Measurements from ENCODE around the gene CLHC1. TPM values are rescaled to one million over a fixed set of nuclear protein-coding genes. Genes with fewer than 3 reads are reported as not detected.

Gene CLHC1
- total and polyA plus RNA-seq, 2 donors (not counting 1 experiment from before 2014, with no cell fraction given), result 2.0 to 12.8 TPM

GRCh38 chr2:55162284-55163006, 69.6 kb downstream of the CLHC1 start:
- Mint-ChIP-seq H3K9me3 (ENCODE audit: insufficient read depth) (no peaks in the 10 kb centered on the region), H3K27me3 (peaks cover 3% of the 10 kb centered on the region), H3K27ac (no peak overlapping the region), H3K4me3 (no peak overlapping the region), H3K4me1 (peaks cover 12% of the 10 kb centered on the region)
- H3K4me2 ChIP-seq (replicated peaks; ENCODE audit: low read depth, low read length, poor library complexity, severe bottlenecking), result no peak overlapping the region
- no peaks in the 10 kb centered on the region for H4K20me1 ChIP-seq (ENCODE audit: control insufficient read depth, insufficient read depth, low read length, poor library complexity, severe bottlenecking)
- no peak overlapping the region for H3K4me3 ChIP-seq (ENCODE audit: control extremely low read depth in 1 of 5, extremely low read depth in 1 of 5, insufficient read depth in 1 of 5, low read depth in 2 of 5, low read length in 4 of 5)
- H3K9ac ChIP-seq (ENCODE audit: low read length), result no peak overlapping the region
- H3K27ac ChIP-seq (ENCODE audit: low read length in 2 of 2), result no peak overlapping the region
- ATAC-seq (ENCODE audit: low read depth) (no peak), DNase-seq (no peak)
- H3K36me3 ChIP-seq (replicated peaks in 1 of 2; ENCODE audit: control extremely low read depth in 1 of 2, control insufficient read depth in 1 of 2, extremely low read depth in 1 of 2, insufficient read depth in 2 of 2, low read length in 1 of 2), result no peaks in the 10 kb centered on the region
- H3K79me2 ChIP-seq (ENCODE audit: control insufficient read depth, insufficient read depth, low read length), result no peaks in the 10 kb centered on the region
- H3K4me1 ChIP-seq (ENCODE audit: control insufficient read depth in 2 of 2, insufficient read depth in 2 of 2, low read length in 2 of 2), result peaks cover 5 to 8% of the 10 kb centered on the region in 2 donors
- intact Hi-C loops (cut with micrococcal nuclease), result no loop called here
- H2AFZ ChIP-seq (ENCODE audit: insufficient read depth, low read depth, low read length, poor library complexity, severe bottlenecking), result no peak overlapping the region
- ChIA-PET POLR2A (no interaction called here), CTCF (interaction anchor here (0.9 to 11.5 kb wide), 4 partner anchors 9 to 149 kb away, joined by 3 to 190 read pairs (median 3); no protein-coding TSS in a partner anchor)
- no peaks in the 10 kb centered on the region for H3K27me3 ChIP-seq (replicated peaks in 1 of 4; ENCODE audit: control extremely low read depth in 1 of 4, control insufficient read depth in 3 of 4, insufficient read depth in 4 of 4, low read length in 3 of 4)
- WGBS (ENCODE audit: insufficient coverage), result 98% methylated on average over 4 of the region's 11 CpGs
- H3K9me3 ChIP-seq (ENCODE audit: control extremely low read depth in 1 of 3, control insufficient read depth in 2 of 3, insufficient read depth in 1 of 3, low read length in 2 of 3), result no peaks in the 10 kb centered on the region
- TF ChIP-seq CTCF (IDR thresholded peaks at IDR 0.05), result no peak
- TF ChIP-seq EZH2 (IDR thresholded peaks at IDR 0.05; ENCODE audit: borderline replicate concordance, insufficient read depth, low read depth, low read length, poor library complexity, severe bottlenecking), result no peak

All from B cell (primary cell).